Esophagus (tissue), 2 donors: ENCODE measurements around the gene UNC13D. TPM values are rescaled to one million over a fixed set of nuclear protein-coding genes. Genes with fewer than 3 reads are reported as not detected.

Experiments used
- H3K27ac ChIP-seq, 2 donors: one replicate each; pipeline ENCODE4 v1.5.1; 2013; ENCODE audit warnings: low read depth in 2 of 2, mild to moderate bottlenecking in 2 of 2, inconsistent platforms in 1 of 2, low read length in 1 of 2, moderate library complexity in 1 of 2
- H3K27me3 ChIP-seq, 2 donors: one replicate each; pipeline ENCODE4 v1.6.1; 2013; ENCODE audit warnings: low read length in 2 of 2, control low read depth in 1 of 2, mild to moderate bottlenecking in 1 of 2; ENCODE audit not compliant: insufficient read depth in 2 of 2, control insufficient read depth in 1 of 2
- H3K36me3 ChIP-seq, 2 donors: one replicate each; pipeline ENCODE4 v1.6.1; 2013; ENCODE audit warnings: low read length in 1 of 2; ENCODE audit not compliant: control insufficient read depth in 2 of 2, insufficient read depth in 2 of 2
- H3K4me1 ChIP-seq, 2 donors: one replicate each; pipeline ENCODE4 v1.6.1; 2013; ENCODE audit warnings: low read length in 1 of 2; ENCODE audit not compliant: control insufficient read depth in 2 of 2, insufficient read depth in 2 of 2
- H3K4me3 ChIP-seq, 2 donors: one replicate each; pipeline ENCODE4 v1.5.1; 2013; ENCODE audit warnings: low read length in 2 of 2, mild to moderate bottlenecking in 2 of 2, low read depth in 1 of 2, moderate library complexity in 1 of 2
- H3K9me3 ChIP-seq, 2 donors: one replicate each; pipeline ENCODE4 v1.6.1; 2013; ENCODE audit warnings: mild to moderate bottlenecking in 2 of 2, low read depth in 1 of 2, low read length in 1 of 2, moderate library complexity in 1 of 2; ENCODE audit not compliant: control insufficient read depth in 2 of 2, insufficient read depth in 1 of 2
- WGBS, 2 donors: extraction: QIAGEN DNeasy Blood & Tissue Kit; methylation state at CpG; one replicate each; pipeline ENCODE4 v1.1.7; 2013; 5-methylcytosine and 5-hydroxymethylcytosine counted together
- polyA plus RNA-seq, 2 donors: library from polyadenylated mRNA; stranded (reverse); fragments of 200-250 nt; gene quantifications; one replicate each; pipeline ENCODE4 v1.2.3, GENCODE V29; 2013
- donor health status: healthy with polysubstance abuse.
- donor health status: Bipolar disorder and iron deficiency.

UNC13D gene
- polyA plus RNA-seq, 2 donors, result 21.0 to 22.4 TPM

DNA sequence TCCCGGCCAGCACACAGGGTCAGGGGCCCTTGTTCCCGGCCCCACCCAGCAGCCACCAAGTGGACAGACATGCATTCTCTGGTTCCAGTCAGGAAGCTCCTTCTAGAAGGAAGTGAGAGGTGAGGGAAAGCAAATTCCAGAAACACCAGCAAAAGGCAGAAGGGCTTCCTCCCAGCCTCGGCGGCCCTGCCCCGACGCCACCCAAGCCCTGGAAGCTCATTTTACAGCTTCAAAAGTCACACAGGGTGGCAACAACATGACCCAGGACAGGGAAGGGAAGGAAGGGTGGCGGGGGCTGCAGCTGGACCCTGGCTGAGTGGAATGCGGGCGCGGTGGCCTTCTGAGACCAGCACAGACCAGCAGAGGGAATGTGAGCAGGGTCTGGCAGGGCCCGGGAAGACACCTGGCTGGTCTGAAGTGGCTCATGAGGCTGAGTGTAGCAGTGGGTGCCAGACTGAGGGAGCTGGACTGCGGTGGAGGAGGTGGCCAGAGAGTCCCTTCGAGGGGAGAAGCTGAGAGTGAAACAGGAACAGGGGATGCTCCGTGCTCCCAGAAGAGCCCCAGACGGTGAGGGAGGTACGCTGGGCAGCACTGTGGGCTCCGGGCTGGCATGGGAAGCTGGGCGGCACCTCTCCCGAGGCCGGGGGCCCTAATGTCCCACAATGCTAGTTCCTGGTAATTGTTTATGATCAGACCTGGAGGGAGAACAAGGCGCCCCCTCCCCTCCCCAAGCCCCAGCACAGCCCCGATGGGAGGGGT is 1.9 kb upstream of the UNC13D start:
- Histone ChIP-seq H3K9me3 (no peaks in the 10 kb centered on the region), H3K4me3 (no peak overlapping the region), H3K27ac (peak overlapping the region; percentile 92 to 96), H3K27me3 (no peaks in the 10 kb centered on the region), H3K4me1 (peaks cover 0 to 35% of the 10 kb centered on the region in 2 donors), H3K36me3 (peaks cover 23 to 42% of the 10 kb centered on the region in 2 donors)
- WGBS, 2 donors, result 71 to 75% methylated on average over 20 to 22 of the region's 22 CpGs

DNA sequence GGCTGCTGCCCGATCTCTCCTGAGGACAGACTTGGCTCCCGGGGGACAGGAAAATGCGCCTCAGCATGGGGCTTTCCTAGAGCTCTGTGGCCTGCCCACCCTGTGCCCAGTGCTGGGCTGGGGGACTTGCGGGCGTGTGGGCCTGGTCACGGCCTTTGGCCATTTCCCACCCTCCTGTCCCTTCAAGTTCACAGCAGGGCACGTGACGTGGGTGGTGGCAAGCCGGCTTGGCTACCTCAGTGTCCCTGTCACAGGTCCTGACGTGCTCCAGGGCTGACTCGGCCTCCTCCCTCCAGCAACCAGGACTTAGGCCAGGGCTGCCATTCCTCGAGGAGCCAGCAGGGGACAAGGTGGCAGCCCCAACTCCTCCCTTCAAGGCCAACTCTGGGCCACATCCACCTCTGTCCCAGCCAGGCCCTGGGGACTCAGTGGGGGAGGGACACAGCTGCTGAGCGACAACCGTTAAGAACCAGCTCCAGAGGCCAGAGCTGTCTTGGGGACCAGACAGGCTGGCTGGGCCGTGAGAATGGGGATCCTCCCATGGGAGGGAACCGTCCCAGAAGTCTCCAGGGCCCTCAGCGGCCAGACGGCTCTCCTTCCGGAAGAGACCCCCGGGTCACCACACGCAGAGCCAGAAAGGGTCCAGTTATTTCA is 981 bp upstream of the UNC13D start:
- Histone ChIP-seq H3K27ac (peak overlapping the region; percentile 96 to 99), H3K27me3 (no peaks in the 10 kb centered on the region), H3K9me3 (no peaks in the 10 kb centered on the region), H3K36me3 (peaks cover 18 to 39% of the 10 kb centered on the region in 2 donors), H3K4me3 (no peak overlapping the region), H3K4me1 (peaks cover 0 to 35% of the 10 kb centered on the region in 2 donors)
- 22% methylated on average over 21 of the region's 21 CpGs for WGBS, 2 donors

DNA sequence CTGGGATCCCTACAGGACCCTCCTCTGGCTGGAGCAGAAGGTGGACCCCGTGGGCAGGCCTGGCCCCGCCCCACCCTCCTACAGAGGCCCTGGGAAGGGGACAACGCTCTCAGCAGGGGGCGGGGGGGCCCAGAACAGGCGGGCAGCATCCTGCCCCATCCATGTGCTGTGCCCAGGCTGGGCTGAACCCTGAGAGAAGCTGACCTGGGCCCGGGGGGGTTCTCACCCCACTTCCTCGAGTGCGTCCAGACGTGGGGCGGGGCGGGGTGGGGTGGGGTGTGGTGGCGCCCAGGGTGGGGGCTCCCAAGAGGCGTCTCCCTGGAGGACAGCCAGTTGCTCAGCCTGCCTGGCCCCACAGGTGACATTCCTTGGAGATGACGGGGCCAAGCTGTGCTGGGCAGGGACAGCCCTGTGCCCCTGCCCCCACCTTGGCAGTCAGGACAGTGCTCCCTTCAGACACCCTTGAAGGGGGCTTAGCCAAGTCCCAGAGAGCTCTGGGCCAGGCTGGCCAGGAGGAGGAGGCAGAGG is 390 bp upstream of the UNC13D start:
- peaks cover 0 to 35% of the 10 kb centered on the region in 2 donors for H3K4me1 ChIP-seq
- 21 to 24% methylated on average over 12 to 14 of the region's 14 CpGs for WGBS, 2 donors
- H3K36me3 ChIP-seq, result peaks cover 18 to 41% of the 10 kb centered on the region in 2 donors
- H3K4me3 ChIP-seq, result peak overlapping the region; percentile 40 to 48
- H3K27ac ChIP-seq, result peak overlapping the region; percentile 96 to 99
- no peaks in the 10 kb centered on the region for H3K9me3 ChIP-seq
- no peaks in the 10 kb centered on the region for H3K27me3 ChIP-seq

DNA sequence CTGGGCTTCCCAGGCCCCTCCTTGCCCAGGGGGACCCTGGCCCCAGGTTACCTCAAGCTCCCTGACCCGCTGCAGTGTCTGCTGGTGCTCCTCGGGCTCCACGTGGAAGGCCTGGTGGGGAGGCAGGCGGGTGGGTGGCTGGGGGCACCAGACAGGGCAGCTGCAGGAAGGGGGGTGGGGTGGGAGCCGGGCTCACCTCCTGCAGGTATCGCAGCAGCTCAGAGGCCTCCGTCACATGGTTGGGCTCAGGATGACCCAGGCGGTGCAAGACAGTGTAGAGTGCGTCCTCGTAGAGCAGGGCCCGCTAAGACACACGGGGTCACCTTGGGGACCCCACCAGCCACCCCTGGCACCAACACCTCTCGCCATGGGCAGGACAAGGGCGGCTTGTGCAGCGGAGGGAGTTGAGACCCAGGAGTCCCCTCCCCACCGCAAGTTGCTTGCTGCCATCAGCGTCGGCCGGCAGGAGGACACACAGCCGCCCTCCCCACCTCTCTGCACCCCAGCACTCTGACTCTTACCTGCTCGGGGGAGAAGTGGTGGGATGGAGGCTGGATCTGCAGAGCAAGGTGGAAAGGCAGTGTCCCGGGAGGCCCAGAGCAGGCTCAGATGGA is 1.1 kb downstream of the UNC13D start:
- no peaks in the 10 kb centered on the region for H3K9me3 ChIP-seq
- H3K27ac ChIP-seq, result peak overlapping the region; percentile 93 to 96
- peaks cover 10 to 29% of the 10 kb centered on the region in 2 donors for H3K36me3 ChIP-seq
- no peaks in the 10 kb centered on the region for H3K27me3 ChIP-seq
- peak overlapping the region; percentile 40 to 48 for H3K4me3 ChIP-seq
- peaks cover 0 to 35% of the 10 kb centered on the region in 2 donors for H3K4me1 ChIP-seq
- 75 to 78% methylated on average over 22 of the region's 22 CpGs for WGBS, 2 donors

DNA sequence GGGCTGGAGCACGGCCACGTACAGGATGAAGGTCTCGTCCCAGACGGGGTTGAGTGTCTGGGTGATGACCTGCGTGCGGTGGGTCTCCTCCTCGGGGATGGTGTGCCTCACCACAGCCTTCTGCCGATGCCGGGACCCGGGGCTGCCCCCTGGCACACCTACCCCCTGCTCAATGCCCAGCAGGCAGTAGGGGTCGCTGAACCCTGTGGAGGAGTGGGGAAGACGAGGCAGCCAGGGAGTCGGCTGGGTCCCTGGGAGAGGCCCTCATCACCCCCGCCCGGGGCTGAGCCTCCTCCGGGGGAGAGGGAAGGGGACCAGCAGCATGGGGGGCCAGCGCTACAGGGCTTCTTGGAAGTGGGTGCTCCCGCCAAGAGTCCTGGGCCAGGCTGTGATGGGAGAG is 1.8 kb downstream of the UNC13D start:
- no peaks in the 10 kb centered on the region for H3K27me3 ChIP-seq
- H3K4me1 ChIP-seq, result peaks cover 0 to 32% of the 10 kb centered on the region in 2 donors
- H3K4me3 ChIP-seq, result no peak overlapping the region
- no peak overlapping the region for H3K27ac ChIP-seq
- H3K9me3 ChIP-seq, result no peaks in the 10 kb centered on the region
- H3K36me3 ChIP-seq, result peaks cover 9 to 22% of the 10 kb centered on the region in 2 donors
- 87 to 88% methylated on average over 18 of the region's 18 CpGs for WGBS, 2 donors

DNA sequence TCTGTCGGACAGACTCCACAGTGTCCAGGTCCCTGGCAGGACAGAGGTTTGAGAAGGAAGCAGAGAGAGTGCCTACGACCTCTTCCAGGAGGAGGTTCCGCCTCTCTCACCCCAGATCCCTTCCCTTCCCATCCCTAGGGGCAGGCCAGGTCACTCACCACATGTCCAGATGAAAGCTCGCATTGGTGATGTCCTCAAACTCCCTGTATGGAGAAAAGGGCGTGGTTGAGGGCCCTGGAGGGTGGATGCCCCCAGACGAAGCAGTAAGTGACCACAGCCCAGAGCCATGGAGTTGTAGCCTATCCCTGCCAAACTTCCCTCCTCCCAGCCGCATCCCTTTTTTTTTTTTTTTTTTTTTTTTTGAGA is 3.4 kb downstream of the UNC13D start:
- Histone ChIP-seq H3K27me3 (no peaks in the 10 kb centered on the region), H3K4me3 (no peak overlapping the region), H3K9me3 (no peaks in the 10 kb centered on the region), H3K27ac (no peak overlapping the region), H3K4me1 (peaks cover 0 to 21% of the 10 kb centered on the region in 2 donors), H3K36me3 (peaks cover 0 to 16% of the 10 kb centered on the region in 2 donors)
- 67 to 69% methylated on average over 7 of the region's 7 CpGs for WGBS, 2 donors

DNA sequence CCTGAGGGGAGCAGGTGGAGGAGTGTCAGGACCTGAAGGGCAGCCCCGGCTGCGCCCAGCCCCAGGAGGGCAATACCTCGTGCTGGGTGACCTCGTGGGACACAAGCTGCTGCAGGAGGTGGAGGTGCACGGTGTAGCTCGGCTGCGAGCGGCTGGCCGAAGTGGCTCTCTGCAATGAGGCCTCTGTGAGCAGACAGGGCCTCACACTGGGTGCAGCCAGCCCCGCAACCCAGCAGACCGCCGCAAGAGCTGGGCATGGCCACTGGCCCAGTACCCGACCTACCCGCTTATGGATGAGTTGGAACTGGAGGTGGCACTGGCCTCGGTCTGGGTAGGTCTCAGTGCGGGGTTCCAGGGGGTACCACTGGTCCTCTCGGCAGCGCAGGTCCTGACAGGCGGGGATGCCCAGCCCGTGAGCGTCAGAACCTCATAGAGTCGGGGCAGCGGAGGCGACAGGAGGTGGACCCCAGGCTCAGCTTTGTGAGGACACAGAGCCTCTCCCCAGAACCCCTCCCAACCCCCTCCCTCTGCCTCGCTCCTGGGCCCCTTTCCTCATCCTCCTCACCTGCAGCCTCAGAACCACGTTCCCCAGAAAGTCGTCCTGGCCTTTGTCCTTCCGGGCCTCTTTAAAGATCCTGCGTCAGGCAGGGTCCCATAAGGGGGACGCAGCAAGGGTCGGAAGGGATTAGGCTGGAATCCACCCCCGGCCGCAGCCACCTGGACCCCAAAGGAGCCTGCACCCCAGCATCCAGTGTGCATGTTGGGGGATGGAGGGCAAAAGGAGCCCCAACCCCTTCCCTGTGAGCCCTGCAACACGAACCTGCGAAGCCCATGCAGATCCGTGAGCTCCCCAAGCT is 4.0 kb downstream of the UNC13D start:
- Histone ChIP-seq H3K27me3 (no peaks in the 10 kb centered on the region), H3K4me3 (no peak overlapping the region), H3K9me3 (no peaks in the 10 kb centered on the region), H3K4me1 (peaks cover 0 to 16% of the 10 kb centered on the region in 2 donors), H3K36me3 (peaks cover 0 to 21% of the 10 kb centered on the region in 2 donors), H3K27ac (no peak overlapping the region)
- WGBS, 2 donors, result 88 to 91% methylated on average over 34 to 36 of the region's 36 CpGs

DNA sequence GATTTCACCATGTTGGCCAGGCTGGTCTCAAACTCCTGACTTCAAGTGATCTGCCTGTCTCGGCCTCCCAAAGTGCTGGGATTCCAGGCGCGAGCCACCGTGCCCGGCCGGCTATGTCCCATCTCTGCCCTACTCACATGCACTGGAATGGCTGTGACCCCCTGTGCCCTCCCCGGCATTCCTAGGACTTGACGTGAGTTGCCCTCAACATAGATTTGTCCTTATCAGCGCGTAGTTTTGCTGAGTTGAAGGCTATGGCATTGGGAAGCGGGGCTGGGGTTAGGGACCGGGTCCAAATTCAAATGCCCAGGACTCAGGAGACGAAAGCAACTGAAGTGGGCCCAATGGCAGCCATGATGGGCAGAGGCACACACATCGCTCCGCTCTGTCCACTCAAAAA is 5.8 kb downstream of the UNC13D start:
- H3K9me3 ChIP-seq, result no peaks in the 10 kb centered on the region
- no peak overlapping the region for H3K27ac ChIP-seq
- H3K4me1 ChIP-seq, result peaks cover 0 to 4% of the 10 kb centered on the region in 2 donors
- H3K27me3 ChIP-seq, result no peaks in the 10 kb centered on the region
- 94% methylated on average over 15 of the region's 15 CpGs for WGBS, 2 donors
- H3K4me3 ChIP-seq, result no peak overlapping the region
- H3K36me3 ChIP-seq, result peaks cover 0 to 30% of the 10 kb centered on the region in 2 donors

DNA sequence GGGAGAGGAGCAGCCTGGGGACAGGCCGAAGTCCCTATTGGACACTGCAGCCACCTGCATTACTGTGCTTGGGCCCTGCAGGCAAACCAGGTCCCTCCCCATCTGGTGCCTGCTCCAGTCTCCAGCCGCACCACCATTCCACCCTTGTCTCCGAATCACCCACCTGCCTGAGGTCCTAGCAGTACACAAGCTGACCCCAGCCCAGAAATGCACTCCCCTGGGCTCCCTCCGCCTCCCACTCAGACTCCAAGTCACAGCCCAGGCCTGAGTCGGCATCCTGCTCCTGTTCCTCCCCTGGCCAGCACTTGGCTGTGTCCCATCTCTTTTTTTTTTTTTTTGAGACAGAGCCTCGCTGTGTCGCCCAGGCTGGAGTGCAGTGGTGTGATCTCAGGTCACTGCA is 6.3 kb downstream of the UNC13D start:
- H3K27ac ChIP-seq, result no peak overlapping the region
- H3K36me3 ChIP-seq, result peaks cover 0 to 30% of the 10 kb centered on the region in 2 donors
- H3K4me1 ChIP-seq, result peaks cover 0 to 7% of the 10 kb centered on the region in 2 donors
- H3K9me3 ChIP-seq, result no peaks in the 10 kb centered on the region
- no peak overlapping the region for H3K4me3 ChIP-seq
- WGBS, 2 donors, result 79 to 83% methylated on average over 7 of the region's 7 CpGs
- H3K27me3 ChIP-seq, result no peaks in the 10 kb centered on the region
